ENCODE measurements around the gene FNDC10.
A peak's percentile ranks its signal among the peaks of the same experiment; 100 is the strongest.
"Not testable (repeated sequence)": the region's sequence is repeated elsewhere in the genome, so short reads cannot be mapped to it uniquely, and the experiment has no call there.

- not testable (repeated sequence) for TF ChIP-seq CTCF (IDR thresholded peaks at IDR 0.05)
- peak; percentile 65 to 74 for TF ChIP-seq POLR2A (IDR thresholded peaks at IDR 0.05)
Measured at GRCh38 chr1:1648265-1648664, 48.3 kb upstream of the FNDC10 start.
